HL-60 (cell line): Measurements from ENCODE around the gene TMEM89.

Source experiments
- DNase-seq, 2 experiments: peaks; one replicate each; pipeline ENCODE4 v3.0.0-alpha.2; 2010 to 2020; ENCODE audit warnings: low read depth in 1 of 2, low spot score in 1 of 2
- H3K27ac ChIP-seq: fragments of 250-450 bp; sonication (Bioruptor Pico); replicated peaks from 2 replicates; pipeline ENCODE4 v1.5.1; 2020; ENCODE audit warnings: mild to moderate bottlenecking, moderate library complexity
- H3K27me3 ChIP-seq: fragments of 250-450 bp; sonication (Bioruptor Pico); 2 replicates; pipeline ENCODE4 v1.5.1; 2021; ENCODE audit warnings: mild to moderate bottlenecking, moderate library complexity; ENCODE audit not compliant: insufficient read depth, poor library complexity, severe bottlenecking
- H3K4me3 ChIP-seq: replicated peaks from 2 replicates; pipeline ENCODE4 v1.5.1; 2011; ENCODE audit warnings: mild to moderate bottlenecking, control low read depth, low read length; ENCODE audit not compliant: insufficient read depth
- CTCF ChIP-seq: IDR thresholded peaks from one replicate; pipeline ENCODE4 v1.5.1; 2011; ENCODE audit warnings: low read length, control low read depth, inconsistent platforms; ENCODE audit not compliant: insufficient read depth
- GABPA ChIP-seq: IDR thresholded peaks from 2 replicates; pipeline ENCODE4 v1.6.1; 2012; ENCODE audit warnings: low read depth
- POLR2AphosphoS5 ChIP-seq: IDR thresholded peaks from 2 replicates; pipeline ENCODE4 v1.6.1; 2012; ENCODE audit warnings: low read depth
- REST ChIP-seq: IDR thresholded peaks from 2 replicates; pipeline ENCODE4 v1.6.1; 2012; ENCODE audit warnings: low read depth; ENCODE audit not compliant: insufficient replicate concordance
- SPI1 ChIP-seq: IDR thresholded peaks from 2 replicates; pipeline ENCODE4 v1.6.1; 2012; ENCODE audit warnings: low read depth, mild to moderate bottlenecking, borderline replicate concordance

The TMEM89 gene

GRCh38 chr3:48594417-48595049 lies 27.0 kb downstream of the TMEM89 start:
- H3K27me3 ChIP-seq, result peaks cover 19% of the 10 kb centered on the region
- H3K27ac ChIP-seq, result no peak overlapping the region
- DNase-seq, result no peak
- no peak overlapping the region for H3K4me3 ChIP-seq
- TF ChIP-seq CTCF, result no peak

GRCh38 chr3:48593337-48593736 lies 28.2 kb downstream of the TMEM89 start:
- DNase-seq, result no peak
- Histone ChIP-seq H3K4me3 (no peak overlapping the region), H3K27ac (no peak overlapping the region), H3K27me3 (peaks cover 23% of the 10 kb centered on the region)
- TF ChIP-seq POLR2AphosphoS5 (no peak), GABPA (no peak), REST (no peak), CTCF (no peak), SPI1 (no peak)

- no peak for DNase-seq
- Histone ChIP-seq H3K27ac (no peak overlapping the region), H3K27me3 (peaks cover 23% of the 10 kb centered on the region), H3K4me3 (no peak overlapping the region)
- TF ChIP-seq SPI1, result no peak
- no peak for TF ChIP-seq REST
- TF ChIP-seq GABPA, result no peak
- TF ChIP-seq POLR2AphosphoS5, result no peak
- TF ChIP-seq CTCF, result no peak
These were observed 29.0 kb downstream of the TMEM89 start for GRCh38 chr3:48592519-48593087.
